PC-9 (cell line): ENCODE measurements around the gene MDN1.
"Not testable (repeated sequence)": the region's sequence is repeated elsewhere in the genome, so short reads cannot be mapped to it uniquely, and the experiment has no call there.

Source experiments
- EZH2 ChIP-seq: fragments of 200-600 bp; sonication (generic); IDR thresholded peaks from 2 replicates; pipeline ENCODE4 v1.8.0; 2017; ENCODE audit warnings: antibody characterized with exemption, low read depth
- TF ChIP-seq, protein P1 (sequence below): fragments of 200-600 bp; sonication (generic); conservative IDR thresholded peaks from 2 replicates; pipeline ENCODE4 v1.6.1; 2017; ENCODE audit warnings: mixed run types, antibody characterized with exemption, mild to moderate bottlenecking, moderate library complexity

DNA sequence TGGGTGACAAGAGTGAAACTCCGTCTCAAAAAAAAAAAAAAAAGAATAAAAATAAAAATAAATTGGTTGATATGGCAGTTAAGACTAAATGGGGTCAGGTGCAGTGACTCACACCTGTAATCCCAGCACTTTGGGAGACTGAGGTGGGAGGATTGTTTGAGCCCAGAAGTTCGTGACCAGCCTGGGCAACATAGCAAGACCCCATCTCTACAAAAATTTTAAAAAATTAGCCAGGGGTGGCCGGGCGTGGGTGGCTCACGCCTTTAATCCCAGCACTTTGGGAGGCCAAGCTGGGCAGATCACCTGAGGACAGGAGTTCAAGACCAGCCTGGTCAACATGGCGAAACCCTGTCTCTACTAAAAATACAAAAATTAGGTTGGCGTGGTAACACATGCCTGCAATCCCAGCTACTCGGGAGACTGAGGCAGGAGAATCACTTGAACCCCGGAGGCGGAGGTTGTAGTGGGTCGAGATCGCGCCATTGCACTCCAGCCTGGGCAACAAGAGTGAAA is 8.9 kb upstream of the MDN1 start:
- TF ChIP-seq, protein P1, sequence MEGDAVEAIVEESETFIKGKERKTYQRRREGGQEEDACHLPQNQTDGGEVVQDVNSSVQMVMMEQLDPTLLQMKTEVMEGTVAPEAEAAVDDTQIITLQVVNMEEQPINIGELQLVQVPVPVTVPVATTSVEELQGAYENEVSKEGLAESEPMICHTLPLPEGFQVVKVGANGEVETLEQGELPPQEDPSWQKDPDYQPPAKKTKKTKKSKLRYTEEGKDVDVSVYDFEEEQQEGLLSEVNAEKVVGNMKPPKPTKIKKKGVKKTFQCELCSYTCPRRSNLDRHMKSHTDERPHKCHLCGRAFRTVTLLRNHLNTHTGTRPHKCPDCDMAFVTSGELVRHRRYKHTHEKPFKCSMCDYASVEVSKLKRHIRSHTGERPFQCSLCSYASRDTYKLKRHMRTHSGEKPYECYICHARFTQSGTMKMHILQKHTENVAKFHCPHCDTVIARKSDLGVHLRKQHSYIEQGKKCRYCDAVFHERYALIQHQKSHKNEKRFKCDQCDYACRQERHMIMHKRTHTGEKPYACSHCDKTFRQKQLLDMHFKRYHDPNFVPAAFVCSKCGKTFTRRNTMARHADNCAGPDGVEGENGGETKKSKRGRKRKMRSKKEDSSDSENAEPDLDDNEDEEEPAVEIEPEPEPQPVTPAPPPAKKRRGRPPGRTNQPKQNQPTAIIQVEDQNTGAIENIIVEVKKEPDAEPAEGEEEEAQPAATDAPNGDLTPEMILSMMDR = not testable (repeated sequence)
- TF ChIP-seq EZH2 = not testable (repeated sequence)
